Stimulated activated CD8-positive, alpha-beta memory T cell treated with anti-CD3 and anti-CD28 coated beads, Interleukin-7, amount 100 ng/mL, for 4 hours (primary cell): Measurements from ENCODE around the gene CANT1.
"Not testable (repeated sequence)": the region's sequence is repeated elsewhere in the genome, so short reads cannot be mapped to it uniquely, and the experiment has no call there.

ENCODE experiments used
- DNase-seq, 2 donors: peaks; one replicate each; pipeline ENCODE4 v3.0.0-alpha.2; 2020; ENCODE audit warnings: low read depth in 2 of 2

The CANT1 gene

DNA sequence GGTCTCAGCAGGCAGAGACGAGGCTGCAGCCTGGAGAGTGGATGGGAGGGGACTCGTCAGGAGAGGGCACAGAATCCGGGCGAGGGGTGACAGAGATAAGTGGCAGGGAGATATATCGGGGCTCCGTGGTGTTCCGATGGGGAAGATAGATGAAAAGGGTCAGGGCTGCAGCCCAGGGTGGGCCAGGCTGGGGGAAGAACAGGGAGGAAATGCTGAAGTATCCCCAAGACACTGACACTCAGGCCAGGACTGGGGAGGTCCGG lies 32.0 kb downstream of the CANT1 start:
- DNase-seq, result no peak

DNA sequence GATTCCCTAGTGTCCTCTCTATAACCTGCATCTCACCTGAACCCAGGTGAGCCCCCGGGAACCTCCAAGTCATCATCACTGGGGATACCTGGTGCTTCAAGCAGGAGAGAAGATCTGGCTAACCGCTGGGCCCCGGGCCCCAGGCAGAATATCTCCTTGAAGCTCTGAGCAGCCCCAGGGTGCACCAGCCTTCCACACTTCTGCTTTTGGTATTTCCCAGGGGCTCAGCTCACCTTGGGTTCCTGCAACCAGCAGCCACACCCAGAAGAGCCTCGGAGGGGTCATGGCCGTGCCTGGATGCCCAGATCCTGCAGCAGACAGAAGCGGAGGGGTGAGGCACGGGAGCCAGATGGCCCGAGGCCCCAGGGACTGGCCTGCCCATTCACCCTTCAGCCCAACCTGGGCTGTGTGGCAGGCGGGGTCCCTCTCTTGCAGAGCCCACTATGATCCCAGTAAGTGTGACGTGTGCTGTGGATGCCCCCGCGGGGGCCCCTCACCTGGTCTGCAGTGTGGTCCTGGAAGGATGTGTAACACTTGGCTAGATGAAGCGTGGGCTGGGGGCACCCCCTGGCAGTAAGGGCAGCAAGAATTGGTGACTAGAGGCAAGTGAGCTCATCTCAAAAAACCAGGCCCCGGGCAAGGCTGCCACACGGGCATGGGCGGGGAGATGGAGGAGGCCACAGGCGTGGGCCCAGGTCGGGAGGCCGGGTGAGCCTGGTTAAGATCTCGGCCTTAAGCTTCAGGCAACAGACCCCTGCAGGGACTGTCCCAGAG lies 32.5 kb downstream of the CANT1 start:
- DNase-seq, result no peak

DNA sequence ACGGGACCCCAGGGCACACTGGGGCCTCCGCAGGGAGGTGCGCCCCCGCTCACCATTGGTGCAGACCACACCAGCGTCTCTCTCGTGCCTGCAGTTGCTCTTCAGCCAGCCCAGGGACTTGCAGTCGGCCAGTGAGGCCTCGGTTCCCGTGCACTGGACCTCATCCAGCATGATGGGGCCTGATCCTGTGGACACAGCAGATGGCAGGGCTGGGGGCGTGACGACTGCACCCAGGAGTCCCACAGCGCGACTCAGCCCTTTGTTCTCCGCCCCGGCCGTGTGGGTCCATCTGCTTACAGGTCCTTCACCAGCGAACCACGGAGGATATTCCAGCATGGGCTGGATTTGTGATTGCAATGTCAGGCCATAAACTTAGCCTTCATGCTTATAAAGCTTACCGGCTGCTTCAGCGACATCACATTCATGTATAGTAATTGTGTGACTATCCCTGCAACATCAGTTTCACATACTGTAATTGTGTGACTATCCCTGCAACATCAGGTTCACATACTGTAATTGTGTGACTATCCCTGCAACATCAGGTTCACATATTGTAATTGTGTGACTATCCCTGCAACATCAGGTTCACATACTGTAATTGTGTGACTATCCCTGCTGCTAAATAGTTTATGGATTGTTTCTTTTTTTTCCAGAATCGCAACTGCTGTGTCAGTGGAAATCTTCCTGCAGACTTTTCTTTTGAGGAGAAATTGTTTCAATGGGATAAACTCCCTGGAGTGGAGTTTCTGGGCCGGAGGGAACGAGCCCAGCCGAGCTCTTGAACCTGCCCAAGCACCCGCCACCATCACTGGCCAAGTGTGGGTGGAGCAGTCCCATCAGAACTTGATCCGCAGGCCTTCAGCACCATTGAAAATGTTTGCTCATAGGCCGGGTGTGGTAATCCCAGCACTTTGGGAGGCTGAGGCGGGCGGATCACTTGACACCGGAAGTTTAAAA lies 34.7 kb downstream of the CANT1 start:
- DNase-seq, result no peak

DNA sequence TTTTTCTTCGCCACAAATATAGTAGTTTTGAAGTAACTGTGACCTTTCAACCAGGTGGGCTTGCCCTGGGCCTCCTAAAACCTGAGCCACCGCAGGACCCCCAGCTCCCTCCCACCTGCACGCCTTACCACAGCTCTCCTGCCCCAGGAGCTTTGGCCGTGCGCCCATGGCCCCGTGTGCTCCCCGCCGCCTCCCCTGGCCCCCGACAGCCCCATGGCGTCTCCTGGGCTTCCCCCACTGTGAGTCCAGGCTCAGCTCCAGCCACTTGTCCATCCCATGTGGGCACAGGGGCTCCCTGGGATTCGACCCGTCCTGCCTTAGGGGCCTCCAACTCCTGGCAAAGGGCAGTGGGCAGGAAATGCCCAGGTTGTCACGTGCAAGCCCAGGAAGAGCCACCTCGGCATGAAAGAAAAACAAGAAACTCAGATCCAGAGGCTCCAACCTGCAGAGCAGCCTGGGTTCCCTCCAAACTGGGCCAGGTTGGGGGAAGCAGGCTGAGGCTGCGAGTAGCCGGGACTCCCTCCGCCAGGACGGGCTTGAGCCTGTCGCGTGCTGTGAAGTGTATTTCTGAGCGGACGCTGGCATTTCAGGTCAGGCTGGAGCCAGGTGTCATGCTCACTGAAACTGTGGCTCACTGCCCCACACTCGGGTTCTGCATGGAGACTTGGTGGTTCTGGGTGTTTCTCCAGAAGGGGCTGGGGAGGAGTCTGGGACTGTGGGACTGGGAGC lies 35.6 kb downstream of the CANT1 start:
- DNase-seq, result no peak

DNA sequence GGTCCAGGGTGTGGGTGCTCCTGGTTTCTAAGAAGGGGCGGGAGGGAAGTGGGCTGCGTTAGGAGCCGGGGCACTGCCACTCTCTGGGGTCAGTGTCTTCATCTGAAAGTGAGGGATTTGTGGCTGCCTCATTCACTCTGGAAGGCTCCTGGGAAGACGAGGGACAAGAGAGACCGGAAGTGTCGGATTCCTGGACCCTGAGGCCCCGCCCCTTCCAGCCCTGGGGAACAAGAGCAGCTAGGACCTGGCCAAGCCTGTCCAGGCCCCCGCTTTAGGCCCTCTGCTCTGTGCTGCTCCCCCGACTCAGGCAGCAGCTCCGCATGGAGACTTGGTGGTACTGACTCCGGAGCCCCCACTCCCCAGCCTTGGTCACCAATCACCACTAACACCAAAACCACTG lies 36.4 kb downstream of the CANT1 start:
- DNase-seq, result no peak

DNA sequence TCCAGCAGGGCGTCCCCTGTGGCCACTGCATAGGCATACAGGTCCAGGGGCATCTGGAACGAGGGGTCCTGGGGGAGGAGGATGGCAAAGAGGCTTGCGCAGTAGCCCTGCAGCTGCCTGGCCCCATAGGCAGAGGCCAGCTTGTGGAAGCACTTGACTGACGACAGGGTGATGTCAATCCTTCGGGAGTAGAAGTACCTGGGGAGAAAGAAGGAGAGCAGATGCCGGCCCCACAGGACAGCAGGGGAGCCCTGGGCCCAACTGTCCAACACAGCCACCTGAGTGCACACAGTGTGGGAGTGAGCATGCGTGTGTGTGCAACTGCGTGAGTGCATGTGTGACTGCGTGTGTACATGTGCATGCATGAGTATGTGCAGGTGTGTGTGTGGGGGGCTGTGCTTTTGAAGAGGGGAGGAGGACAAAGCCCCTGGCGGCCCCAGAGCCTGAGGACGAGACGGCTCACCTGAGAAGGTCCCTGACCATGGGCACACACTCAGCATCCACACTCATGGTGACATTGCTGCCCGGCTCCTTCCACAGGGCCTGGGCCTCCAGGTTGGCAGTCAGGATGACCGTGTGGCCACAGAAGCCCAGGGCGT lies 37.0 kb downstream of the CANT1 start:
- DNase-seq, result no peak

DNA sequence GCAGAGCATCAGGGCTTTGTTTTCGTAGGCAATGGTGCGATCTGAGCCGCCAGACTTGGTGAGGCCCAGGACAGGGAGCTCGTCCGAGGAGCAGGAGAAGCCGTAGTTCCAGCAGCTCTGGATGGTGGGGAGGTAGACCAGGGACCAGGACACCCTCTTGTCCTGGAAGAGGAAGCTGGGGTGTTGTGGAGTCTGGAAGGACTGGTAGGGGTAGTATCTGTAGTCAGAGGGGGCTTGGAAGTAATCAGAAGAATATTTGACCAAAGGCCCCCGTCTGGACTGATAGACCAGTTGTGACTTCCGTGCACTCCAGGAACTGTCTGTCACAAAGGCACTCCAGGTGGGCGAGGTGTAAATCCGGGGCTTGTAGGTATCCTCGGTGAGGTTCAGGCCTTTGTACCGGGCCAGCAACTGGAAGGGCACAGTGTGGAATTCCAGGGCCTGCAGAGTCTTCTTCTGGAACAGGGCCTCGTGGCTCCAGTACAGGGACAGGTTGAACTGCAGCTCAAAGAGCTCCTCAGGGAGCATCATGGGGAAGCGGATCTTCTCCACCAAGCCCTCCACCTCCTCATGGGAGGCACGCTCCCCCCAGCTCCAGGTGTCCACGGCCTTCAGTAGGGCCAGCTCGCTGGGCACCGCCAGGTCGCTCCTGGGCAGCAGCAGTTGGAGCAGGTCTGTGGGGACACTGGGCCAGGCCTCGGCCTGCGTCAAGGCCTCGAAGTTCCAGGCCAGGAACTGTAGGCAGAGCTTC lies 37.6 kb downstream of the CANT1 start:
- DNase-seq, result no peak

DNA sequence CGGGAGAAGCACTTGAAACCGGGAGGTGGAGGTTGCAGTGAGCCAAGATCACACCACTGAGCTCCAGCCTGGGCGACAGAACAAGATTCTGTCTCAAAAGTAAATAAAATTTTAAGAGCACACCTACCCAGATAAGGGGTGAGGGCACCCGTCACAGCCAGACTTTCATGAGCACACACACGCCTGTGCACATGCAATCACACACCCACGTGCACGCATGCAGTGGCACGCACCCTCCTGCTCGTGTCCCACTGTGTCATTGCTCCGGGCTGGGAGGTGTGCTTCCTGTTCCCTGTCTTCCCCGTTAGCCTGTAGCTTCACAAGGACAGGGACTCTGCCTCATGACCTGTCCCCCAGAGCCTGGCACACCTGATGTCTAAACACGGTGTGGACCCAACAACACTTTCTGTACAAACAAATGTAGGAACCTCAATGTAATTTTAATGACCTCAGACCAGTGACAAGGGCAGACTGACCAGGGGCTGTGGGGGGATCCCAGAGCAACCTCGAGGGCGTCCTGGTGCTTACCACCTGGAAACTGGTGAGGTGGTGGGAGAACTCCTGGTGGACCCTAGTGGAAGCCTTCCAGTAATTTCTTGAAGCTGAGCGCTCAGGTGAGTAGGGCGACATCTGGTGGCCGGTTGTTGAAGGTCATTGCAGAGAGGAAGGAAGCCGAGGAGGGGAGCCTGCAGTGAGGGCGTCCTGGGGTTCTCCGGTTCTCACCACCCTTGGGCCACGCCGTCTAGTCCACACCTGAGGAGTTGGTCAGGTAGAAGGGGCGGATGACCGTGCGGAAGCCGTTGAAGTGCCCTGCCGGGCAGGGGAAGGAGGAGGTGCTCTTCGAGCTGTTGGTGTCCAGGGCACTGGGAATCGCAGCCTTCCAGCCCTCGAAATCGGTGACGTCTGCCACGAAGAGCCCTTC lies 38.5 kb downstream of the CANT1 start:
- DNase-seq, result peak; percentile 56 to 60

DNA sequence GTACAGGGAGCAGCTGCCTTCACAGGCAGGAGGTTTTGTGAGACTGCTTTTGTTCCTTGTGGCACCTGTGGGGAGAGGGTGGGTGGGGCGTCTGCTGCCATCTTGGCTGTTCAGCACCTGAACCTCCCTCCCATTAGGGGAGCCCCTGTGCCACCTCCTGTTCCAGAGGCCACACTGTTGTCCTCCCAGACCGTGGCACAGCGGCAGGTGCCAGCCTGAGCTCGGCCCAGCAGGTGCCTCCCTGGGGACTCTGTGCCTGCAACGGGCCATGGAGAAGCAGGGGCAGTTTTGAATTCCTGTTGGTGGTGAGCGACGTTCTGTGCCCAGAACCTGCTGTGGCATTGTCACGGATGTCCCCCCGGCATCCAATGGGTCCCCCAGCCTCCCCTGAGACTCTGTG lies 39.7 kb downstream of the CANT1 start:
- DNase-seq, result no peak

DNA sequence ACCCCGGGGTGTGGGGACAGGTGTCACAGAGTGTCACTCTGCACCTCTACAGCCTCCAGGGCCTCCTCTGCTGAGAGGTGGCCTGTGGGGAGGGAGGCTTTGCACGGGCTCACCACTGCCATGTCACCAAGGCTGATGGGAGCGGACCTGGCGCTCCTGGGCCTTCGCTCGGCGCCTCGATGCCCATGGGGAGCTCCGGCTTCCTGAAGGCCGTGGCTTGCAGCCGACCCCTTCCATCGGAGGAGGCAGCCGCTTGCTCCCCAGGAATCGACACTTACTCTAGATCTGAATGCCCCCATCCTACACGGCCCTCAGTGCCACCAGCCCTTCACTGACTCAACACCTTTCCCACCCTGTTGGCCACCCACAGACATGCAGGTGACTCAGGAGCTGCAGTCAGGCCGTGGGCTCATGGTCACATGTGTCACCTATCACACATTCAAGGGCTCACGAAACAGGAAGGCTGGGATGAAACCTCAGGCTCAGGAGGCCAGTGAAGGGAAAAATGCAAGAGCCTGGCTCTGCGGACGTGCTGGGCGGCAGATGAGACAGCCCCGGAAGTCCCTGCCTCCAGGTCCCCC lies 41.7 kb downstream of the CANT1 start:
- DNase-seq, result no peak

DNA sequence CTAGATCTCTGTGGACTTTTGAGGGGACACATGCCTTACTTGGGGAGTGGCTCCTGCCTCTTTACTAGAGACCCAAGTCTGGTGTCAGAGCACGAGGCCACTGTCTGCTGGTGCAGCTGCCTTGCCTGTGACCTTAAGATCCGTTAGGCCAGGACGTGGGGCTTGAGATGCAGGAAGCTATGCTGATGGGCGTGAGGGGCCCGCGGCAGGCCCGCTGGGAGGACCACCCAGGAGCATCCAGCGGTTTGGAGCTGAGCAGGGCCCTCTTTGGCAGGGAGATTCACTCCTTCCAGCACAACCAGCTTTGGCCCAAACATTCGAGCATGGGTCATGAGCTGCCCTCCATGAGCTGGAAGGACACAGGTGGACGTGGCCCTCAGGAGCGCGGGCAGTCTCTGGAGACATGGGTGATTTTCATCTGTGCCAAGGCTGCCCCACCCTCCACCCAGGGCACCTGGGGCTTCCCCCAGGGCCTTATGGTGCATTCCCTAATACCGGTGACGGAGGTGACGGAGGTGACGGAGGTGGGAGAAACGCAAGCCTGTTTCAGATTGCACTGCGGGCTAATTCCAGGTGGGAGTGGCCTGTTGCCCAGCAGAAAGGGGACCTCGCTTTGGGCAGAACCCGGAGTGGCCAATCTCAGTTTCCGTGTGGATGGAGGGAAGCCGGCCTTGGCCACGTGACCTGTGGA lies 42.5 kb downstream of the CANT1 start:
- no peak for DNase-seq

DNA sequence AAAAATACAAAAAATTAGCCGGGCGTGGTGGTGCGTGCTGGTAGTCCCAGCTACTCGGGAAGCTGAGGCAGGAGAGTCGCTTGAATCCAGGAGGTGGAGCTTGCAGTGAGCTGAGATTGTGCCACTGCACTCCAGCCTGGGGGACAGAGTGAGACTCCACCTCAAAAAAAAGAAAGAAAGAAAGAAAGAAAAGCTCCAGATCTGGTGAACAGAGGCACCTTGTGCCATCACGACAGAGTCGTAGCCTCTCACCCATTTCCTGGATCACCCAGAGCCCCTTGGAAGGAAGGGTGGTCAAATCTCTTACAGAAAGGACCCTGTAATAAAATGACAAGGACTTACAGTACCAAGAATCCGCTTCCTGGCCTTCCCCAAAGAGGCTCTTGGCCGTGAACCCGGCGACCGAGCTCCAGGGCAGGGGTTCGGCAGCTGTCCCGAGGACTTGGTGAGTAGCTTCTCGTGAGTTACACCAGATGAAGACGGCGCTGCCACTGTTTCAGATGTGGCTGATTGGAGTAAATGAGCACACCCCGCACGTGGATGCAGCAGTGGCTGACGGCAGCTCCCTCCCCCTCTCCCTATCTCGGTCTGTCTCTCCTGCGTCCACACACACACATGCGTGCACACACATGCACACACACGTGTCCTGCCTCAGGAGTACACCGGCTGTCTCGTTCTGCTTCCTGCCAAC lies 43.3 kb downstream of the CANT1 start:
- DNase-seq, result no peak

DNA sequence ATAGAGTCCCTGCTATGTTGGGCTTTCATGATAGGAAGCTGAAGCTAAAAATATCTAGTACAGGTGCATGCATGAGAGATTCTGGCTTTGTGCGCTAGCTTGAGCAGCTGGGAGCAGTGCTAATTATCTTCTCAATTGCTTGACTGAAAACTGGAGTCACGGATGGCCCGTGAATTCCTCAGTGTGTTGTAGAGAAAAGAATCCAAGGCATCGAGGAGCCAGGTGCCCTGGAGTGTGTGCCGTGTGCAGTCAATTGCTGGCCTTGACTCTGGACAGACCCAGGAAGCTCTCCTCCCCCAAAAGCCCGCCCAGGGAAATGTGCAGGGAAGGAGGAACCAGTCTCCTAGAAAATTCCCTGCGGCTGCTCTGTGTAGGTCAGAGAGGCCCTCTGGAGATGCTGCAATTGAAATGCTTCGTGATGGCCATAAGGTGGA lies 44.1 kb downstream of the CANT1 start:
- DNase-seq, result no peak

DNA sequence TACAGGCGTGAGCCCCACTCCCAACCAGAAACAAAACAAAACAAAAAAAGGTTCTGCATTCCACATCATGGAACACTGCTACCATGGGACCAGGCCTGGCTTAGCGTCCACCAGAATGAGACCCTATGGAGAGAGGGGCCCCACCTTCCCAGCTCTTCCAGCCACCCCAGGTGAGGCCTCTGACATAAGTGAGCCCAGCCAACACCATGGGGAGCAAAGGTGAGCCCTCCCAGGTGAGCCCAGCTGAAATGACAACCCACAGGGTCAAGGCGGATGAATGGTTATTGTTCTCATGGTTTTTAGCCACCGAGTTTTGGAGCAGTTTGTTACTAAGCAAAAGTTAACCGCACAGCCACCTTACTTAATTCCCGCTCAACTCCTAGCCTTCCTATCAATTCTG lies 46.2 kb downstream of the CANT1 start:
- no peak for DNase-seq

DNA sequence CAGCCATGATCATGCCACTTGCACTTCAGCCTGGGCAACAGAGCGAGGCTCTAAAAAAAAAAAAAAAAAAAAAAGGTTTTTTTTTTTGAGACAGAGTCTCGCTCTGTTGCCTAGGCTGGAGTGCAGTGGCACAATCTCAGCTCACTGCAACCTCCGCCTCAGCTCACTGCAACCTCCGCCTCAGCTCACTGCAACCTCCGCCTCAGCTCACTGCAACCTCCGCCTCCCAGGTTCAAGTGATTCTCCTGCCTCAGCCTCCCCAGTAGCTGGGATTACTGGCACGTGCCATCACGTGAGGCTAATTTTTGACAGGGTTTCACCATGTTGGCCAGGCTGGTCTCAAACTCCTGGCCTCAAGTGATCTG lies 46.6 kb downstream of the CANT1 start:
- not testable (repeated sequence) for DNase-seq

DNA sequence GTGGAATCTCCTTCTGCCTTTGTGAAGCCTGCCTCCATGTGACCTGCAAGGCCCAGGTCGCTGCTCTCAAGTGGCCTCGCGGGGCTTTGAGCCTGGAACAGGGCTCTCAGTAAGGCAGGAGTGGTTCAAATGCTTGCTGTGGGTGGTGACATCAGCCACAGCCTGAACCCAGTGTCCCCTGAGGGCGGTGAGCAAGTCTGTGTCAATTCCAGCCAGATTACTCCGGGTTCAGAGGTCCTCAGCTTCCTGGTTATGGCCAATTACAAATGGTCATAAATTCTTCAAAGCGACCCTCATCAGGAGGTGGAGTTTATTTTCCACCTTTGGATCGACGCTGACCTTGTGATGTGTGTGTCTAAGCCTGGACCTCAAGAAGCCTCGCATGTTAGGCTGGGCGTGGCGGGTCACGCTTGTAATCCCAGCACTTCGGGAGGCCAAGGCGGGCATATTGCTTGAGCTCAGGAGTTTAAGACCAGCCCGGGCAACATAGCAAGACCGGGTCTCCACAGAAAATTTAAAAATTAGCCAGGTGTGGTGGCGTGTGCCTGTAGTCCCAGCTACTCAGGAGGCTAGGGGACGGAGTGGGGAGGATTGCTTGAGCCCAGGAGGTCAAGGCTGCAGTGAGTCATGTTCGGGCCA lies 47.1 kb downstream of the CANT1 start:
- no peak for DNase-seq

DNA sequence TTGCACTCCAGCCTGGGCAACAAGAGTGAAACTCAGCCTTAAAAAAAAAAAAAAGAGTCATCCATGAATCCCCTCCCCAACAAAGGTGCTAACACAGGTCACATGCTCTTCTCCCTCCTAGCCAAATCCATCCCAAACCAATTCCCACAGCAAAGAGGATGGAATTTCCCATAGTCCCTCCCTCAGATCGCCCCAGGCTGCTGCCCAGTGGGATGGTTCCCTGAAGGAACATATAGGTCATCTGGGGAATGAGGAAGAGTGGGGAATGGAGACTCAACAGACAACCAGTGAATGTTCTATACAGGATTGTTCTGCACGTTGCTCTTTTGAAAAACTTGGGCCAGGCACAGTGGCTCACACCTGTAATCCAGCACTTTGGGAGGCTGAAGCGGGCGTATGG lies 48.0 kb downstream of the CANT1 start:
- DNase-seq, result no peak

DNA sequence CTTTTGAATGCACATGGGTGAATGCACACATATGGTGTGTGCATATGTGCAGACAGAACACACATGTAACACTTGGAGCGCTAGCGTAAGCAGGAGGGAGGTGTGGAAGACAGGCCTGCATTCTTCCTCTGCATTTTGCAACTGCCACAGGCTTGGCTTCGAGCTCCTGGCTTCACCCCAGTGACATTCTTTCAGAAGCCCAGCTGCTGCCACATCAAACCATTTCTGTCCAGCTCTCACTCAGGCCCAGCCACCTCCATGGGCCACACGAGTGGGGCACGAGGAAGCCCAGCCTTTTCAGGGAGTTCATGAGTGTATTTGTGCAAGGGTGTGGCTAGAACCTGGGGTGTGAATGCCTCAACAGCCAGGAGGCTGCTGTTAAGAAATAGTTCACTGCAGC lies 48.6 kb downstream of the CANT1 start:
- DNase-seq, result no peak
